H9 (cell line): ENCODE results near the gene ST6GAL2. TPM values are rescaled to one million over a fixed set of nuclear protein-coding genes. Genes with fewer than 3 reads are reported as not detected.

ENCODE experiments used
- DNase-seq: peaks from one replicate; pipeline ENCODE4 v3.0.0-alpha.2; 2017
- H2AFZ ChIP-seq: one replicate; pipeline ENCODE4 v1.6.1; 2013; ENCODE audit warnings: mild to moderate bottlenecking, low read length, control low read depth, moderate library complexity
- H2AK5ac ChIP-seq: 2 replicates; pipeline ENCODE4 v1.6.1; 2013; ENCODE audit warnings: low read length, control low read depth, mixed read lengths; ENCODE audit not compliant: insufficient read length
- H2BK120ac ChIP-seq: one replicate; pipeline ENCODE4 v1.6.1; 2013; ENCODE audit warnings: low read depth, mild to moderate bottlenecking, low read length, control low read depth, inconsistent platforms; ENCODE audit not compliant: poor library complexity, severe bottlenecking
- H2BK12ac ChIP-seq: 2 replicates; pipeline ENCODE4 v1.6.1; 2013; ENCODE audit warnings: low read length, control low read depth, mixed read lengths, low read depth; ENCODE audit not compliant: insufficient read length
- H2BK15ac ChIP-seq: 2 replicates; pipeline ENCODE4 v1.6.1; 2013; ENCODE audit warnings: low read depth, low read length, control low read depth
- H2BK20ac ChIP-seq: one replicate; pipeline ENCODE4 v1.6.1; 2013; ENCODE audit warnings: low read depth, mild to moderate bottlenecking, low read length, control low read depth, inconsistent platforms; ENCODE audit not compliant: poor library complexity, severe bottlenecking
- H2BK5ac ChIP-seq: 2 replicates; pipeline ENCODE4 v1.6.1; 2013; ENCODE audit warnings: low read length, control low read depth, mixed read lengths; ENCODE audit not compliant: insufficient read length
- H3K14ac ChIP-seq: 2 replicates; pipeline ENCODE4 v1.6.1; 2013; ENCODE audit warnings: low read length, control low read depth; ENCODE audit not compliant: insufficient read depth
- H3K18ac ChIP-seq: 2 replicates; pipeline ENCODE4 v1.6.1; 2013; ENCODE audit warnings: low read depth, mild to moderate bottlenecking, mixed read lengths, low read length, control low read depth; ENCODE audit not compliant: insufficient read length
- H3K23ac ChIP-seq: 2 replicates; pipeline ENCODE4 v1.6.1; 2013; ENCODE audit warnings: low read length, control low read depth, mixed read lengths, low read depth; ENCODE audit not compliant: insufficient read length
- H3K23me2 ChIP-seq: 2 replicates; pipeline ENCODE4 v1.6.1; 2013; ENCODE audit warnings: low read depth, mild to moderate bottlenecking, mixed read lengths, low read length, control low read depth; ENCODE audit not compliant: insufficient read length, poor library complexity, severe bottlenecking
- H3K27ac ChIP-seq: 2 replicates; pipeline ENCODE4 v1.5.1; 2013; ENCODE audit warnings: low read length, control low read depth, mixed read lengths, low read depth; ENCODE audit not compliant: insufficient read length
- H3K27me3 ChIP-seq: 2 replicates; pipeline ENCODE4 v1.6.1; 2013; ENCODE audit warnings: low read length, control low read depth, inconsistent platforms; ENCODE audit not compliant: insufficient read depth
- H3K4ac ChIP-seq: 2 replicates; pipeline ENCODE4 v1.6.1; 2013; ENCODE audit warnings: low read depth, mild to moderate bottlenecking, control low read depth, inconsistent platforms, low read length, moderate library complexity
- H3K4me1 ChIP-seq: 2 replicates; pipeline ENCODE4 v1.6.1; 2013; ENCODE audit warnings: low read length, control low read depth, inconsistent platforms; ENCODE audit not compliant: insufficient read depth
- H3K4me2 ChIP-seq: 2 replicates; pipeline ENCODE4 v1.6.1; 2013; ENCODE audit warnings: low read length, control low read depth, mixed read lengths; ENCODE audit not compliant: insufficient read length, insufficient read depth
- H3K56ac ChIP-seq: 2 replicates; pipeline ENCODE4 v1.6.1; 2013; ENCODE audit warnings: low read depth, mild to moderate bottlenecking, mixed read lengths, low read length, control low read depth; ENCODE audit not compliant: insufficient read length
- H3K79me1 ChIP-seq: 2 replicates; pipeline ENCODE4 v1.6.1; 2013; ENCODE audit warnings: low read depth, mild to moderate bottlenecking, moderate library complexity, low read length, control low read depth, inconsistent platforms; ENCODE audit not compliant: insufficient read depth, poor library complexity, severe bottlenecking
- H3K79me2 ChIP-seq: 2 replicates; pipeline ENCODE4 v1.6.1; 2013; ENCODE audit warnings: low read length, control low read depth, inconsistent platforms; ENCODE audit not compliant: insufficient read depth
- H3K9ac ChIP-seq: 2 replicates; pipeline ENCODE4 v1.6.1; 2013; ENCODE audit warnings: low read length, control low read depth, mixed read lengths; ENCODE audit not compliant: insufficient read length; ENCODE audit errors: extremely low read depth
- H3K9me3 ChIP-seq: one replicate; pipeline ENCODE4 v1.6.1; 2013; ENCODE audit warnings: low read depth, low read length, inconsistent platforms; ENCODE audit not compliant: control insufficient read depth
- H3T11ph ChIP-seq: one replicate; pipeline ENCODE4 v1.6.1; 2013; ENCODE audit warnings: mild to moderate bottlenecking, low read length, control low read depth, inconsistent platforms
- H4K20me1 ChIP-seq: one replicate; pipeline ENCODE4 v1.6.1; 2013; ENCODE audit not compliant: control insufficient read depth, insufficient read length, insufficient read depth
- H4K5ac ChIP-seq: 2 replicates; pipeline ENCODE4 v1.6.1; 2013; ENCODE audit warnings: low read depth, mild to moderate bottlenecking, mixed read lengths, low read length, control low read depth; ENCODE audit not compliant: insufficient read length
- H4K8ac ChIP-seq: replicated peaks from 2 replicates; pipeline ENCODE4 v1.6.1; 2013; ENCODE audit warnings: low read length, control low read depth, mixed read lengths, low read depth; ENCODE audit not compliant: insufficient read length
- H4K91ac ChIP-seq: 2 replicates; pipeline ENCODE4 v1.6.1; 2013; ENCODE audit warnings: low read depth, mild to moderate bottlenecking, moderate library complexity, mixed read lengths, low read length, control low read depth; ENCODE audit not compliant: insufficient read length
- H3K27ac Mint-ChIP-seq, 3 experiments: 2 replicates in 2 of 3; 3 replicates in 1 of 3; pipeline ENCODE4 v1.8.0; 2020 to 2021; ENCODE audit warnings: mixed read lengths in 3 of 3, mild to moderate bottlenecking in 1 of 3, moderate library complexity in 1 of 3
- H3K27me3 Mint-ChIP-seq: 2 replicates; pipeline ENCODE4 v1.8.0; 2021; ENCODE audit warnings: low read depth, mild to moderate bottlenecking, moderate library complexity, mixed read lengths
- H3K36me3 Mint-ChIP-seq, 3 experiments: 2 replicates in 2 of 3; 3 replicates in 1 of 3; pipeline ENCODE4 v1.8.0; 2020 to 2021; ENCODE audit warnings: low read depth in 3 of 3, mixed read lengths in 3 of 3; ENCODE audit not compliant: insufficient read depth in 1 of 3
- H3K4me1 Mint-ChIP-seq, 2 experiments: 2 replicates each; pipeline ENCODE4 v1.8.0; 2020; ENCODE audit warnings: mixed read lengths in 2 of 2
- H3K4me3 Mint-ChIP-seq, 2 experiments: 2 replicates in 1 of 2; 3 replicates in 1 of 2; pipeline ENCODE4 v1.8.0; 2020 to 2021; ENCODE audit warnings: mild to moderate bottlenecking in 2 of 2, mixed read lengths in 2 of 2, moderate library complexity in 1 of 2
- H3K9me3 Mint-ChIP-seq, 2 experiments: 2 replicates in 1 of 2; 3 replicates in 1 of 2; pipeline ENCODE4 v1.8.0; 2020; ENCODE audit warnings: mild to moderate bottlenecking in 2 of 2, mixed read lengths in 2 of 2, moderate library complexity in 1 of 2
- CTCF ChIP-seq: fragments of 200-600 bp; sonication (generic); conservative IDR thresholded peaks from 3 replicates; pipeline ENCODE4 v1.8.0; 2021; ENCODE audit warnings: antibody characterized with exemption, mild to moderate bottlenecking
- WGBS: extraction: QIAGEN DNeasy Blood & Tissue Kit; methylation state at CpG from one replicate; pipeline ENCODE4 v1.1.7; 2013; ENCODE audit warnings: missing lambda C conversion rate, low lambda C conversion rate, mixed read lengths; ENCODE audit not compliant: insufficient read length; ENCODE audit errors: extremely low coverage; 5-methylcytosine and 5-hydroxymethylcytosine counted together
- total RNA-seq: library from RNA; stranded (reverse); gene quantifications from 2 replicates; pipeline ENCODE4 v1.2.1, GENCODE V29; 2021

The ST6GAL2 gene
- total RNA-seq, 1 experiment from 2014 or later, result 7.6 TPM

GRCh38 chr2:106831816-106832569 lies 54.0 kb downstream of the ST6GAL2 start:
- WGBS, result no CpG with 5 or more reads among the region's 6 CpGs
- Histone ChIP-seq H3K14ac (no peak overlapping the region), H2AFZ (no peak overlapping the region), H3K4me2 (no peak overlapping the region), H3K79me1 (no peaks in the 10 kb centered on the region), H3K27ac (no peak overlapping the region), H2BK15ac (no peak overlapping the region), H2BK5ac (no peak overlapping the region), H3K9me3 (no peaks in the 10 kb centered on the region), H3K23ac (no peak overlapping the region), H2BK12ac (no peak overlapping the region), H2BK120ac (no peak overlapping the region), H4K20me1 (no peaks in the 10 kb centered on the region), H3K4ac (no peak overlapping the region), H4K8ac (no peak overlapping the region), H2BK20ac (no peak overlapping the region), H4K91ac (no peak overlapping the region), H3K27me3 (no peaks in the 10 kb centered on the region), H3K79me2 (no peaks in the 10 kb centered on the region), H3K9ac (no peak overlapping the region), H3T11ph (no peak overlapping the region), H2AK5ac (no peak overlapping the region), H3K56ac (no peak overlapping the region), H3K23me2 (no peaks in the 10 kb centered on the region), H3K4me1 (no peaks in the 10 kb centered on the region), H4K5ac (no peak overlapping the region), H3K18ac (no peak overlapping the region)
- no peaks in the 10 kb centered on the region for H3K9me3 Mint-ChIP-seq
- no peak overlapping the region for H3K27ac Mint-ChIP-seq
- no peak overlapping the region for H3K4me3 Mint-ChIP-seq
- no peak for TF ChIP-seq CTCF
- no peak for DNase-seq
- no peaks in the 10 kb centered on the region for H3K27me3 Mint-ChIP-seq
- H3K36me3 Mint-ChIP-seq, result peaks cover 12 to 17% (median 15%) of the 10 kb centered on the region in 3 experiments
- H3K4me1 Mint-ChIP-seq, result no peaks in the 10 kb centered on the region
